Measurements from ENCODE around the gene UTY.
"Not testable (repeated sequence)": the region's sequence is repeated elsewhere in the genome, so short reads cannot be mapped to it uniquely, and the experiment has no call there.

Gene UTY

DNA sequence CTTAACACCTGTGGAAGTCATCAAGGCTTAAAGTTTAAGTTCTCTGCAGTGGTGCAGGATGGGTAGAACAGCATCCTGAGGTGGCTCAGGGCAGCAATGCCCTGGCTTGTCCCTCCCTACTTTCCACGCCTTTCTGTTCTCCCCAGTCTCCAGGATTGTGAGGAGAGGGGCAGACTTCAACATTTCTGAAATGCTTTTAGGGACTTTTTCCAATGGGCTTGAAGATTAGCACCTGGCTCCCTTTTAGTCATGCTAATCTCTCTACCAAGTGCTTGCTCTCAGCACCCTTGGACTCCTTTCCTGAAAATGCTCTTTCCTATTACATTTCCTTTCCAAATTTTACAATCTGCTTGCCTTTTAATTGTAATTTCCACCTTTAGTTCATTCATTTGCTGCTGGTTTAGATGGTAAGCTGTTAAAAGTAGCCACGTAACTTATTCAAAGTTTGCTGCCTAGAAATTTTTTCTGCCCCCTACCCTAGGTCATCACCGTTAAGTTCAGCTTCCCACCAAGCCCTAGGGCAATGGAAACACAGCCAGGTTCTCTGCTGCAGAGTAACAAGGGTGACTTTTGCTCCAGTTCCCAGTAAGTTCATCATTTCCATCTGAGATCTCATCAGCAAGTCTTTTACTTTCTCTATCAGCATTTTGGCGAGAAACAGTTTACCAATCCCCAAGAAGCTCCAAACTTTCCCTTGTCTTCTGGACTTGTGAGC lies 183.5 kb downstream of the UTY start:
- DNase-seq, result no peak

DNA sequence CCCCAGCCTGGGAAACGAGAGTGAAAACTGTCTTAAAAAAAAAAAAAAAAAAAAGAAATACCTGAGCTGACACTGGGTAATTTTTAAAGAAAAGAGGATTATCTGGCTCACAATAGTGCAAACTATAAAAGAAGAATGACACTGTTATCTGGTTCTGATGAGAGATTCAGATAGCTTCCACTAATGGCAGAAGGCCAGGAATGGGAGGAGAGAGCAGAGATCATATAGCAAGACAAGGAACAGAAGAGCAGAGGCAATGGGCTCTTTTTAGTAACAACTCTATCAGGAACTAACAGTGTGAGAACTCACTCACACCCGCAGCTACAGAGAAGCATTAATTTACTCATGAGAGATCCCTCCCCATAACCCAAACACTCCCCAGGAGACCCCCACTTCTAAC lies 184.8 kb downstream of the UTY start:
- no peak for DNase-seq

DNA sequence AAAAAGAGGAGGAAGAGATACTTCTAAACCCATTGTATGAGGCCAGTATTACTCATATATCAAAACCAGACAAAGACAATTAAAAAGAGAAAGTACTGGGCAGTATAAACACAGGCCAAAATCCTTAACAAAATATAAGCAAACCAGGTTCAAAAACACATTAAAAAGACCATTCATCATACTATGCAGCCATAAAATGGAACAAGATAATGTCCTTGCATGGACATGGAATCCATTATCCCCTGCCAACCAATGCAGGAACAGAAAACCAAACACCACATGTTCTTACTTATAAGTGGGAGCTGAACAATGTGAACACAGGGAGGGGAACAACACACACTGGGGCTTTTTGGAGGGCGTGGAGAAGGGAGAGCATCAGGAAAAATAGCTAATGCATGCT lies 188.6 kb downstream of the UTY start:
- no peak for DNase-seq

DNA sequence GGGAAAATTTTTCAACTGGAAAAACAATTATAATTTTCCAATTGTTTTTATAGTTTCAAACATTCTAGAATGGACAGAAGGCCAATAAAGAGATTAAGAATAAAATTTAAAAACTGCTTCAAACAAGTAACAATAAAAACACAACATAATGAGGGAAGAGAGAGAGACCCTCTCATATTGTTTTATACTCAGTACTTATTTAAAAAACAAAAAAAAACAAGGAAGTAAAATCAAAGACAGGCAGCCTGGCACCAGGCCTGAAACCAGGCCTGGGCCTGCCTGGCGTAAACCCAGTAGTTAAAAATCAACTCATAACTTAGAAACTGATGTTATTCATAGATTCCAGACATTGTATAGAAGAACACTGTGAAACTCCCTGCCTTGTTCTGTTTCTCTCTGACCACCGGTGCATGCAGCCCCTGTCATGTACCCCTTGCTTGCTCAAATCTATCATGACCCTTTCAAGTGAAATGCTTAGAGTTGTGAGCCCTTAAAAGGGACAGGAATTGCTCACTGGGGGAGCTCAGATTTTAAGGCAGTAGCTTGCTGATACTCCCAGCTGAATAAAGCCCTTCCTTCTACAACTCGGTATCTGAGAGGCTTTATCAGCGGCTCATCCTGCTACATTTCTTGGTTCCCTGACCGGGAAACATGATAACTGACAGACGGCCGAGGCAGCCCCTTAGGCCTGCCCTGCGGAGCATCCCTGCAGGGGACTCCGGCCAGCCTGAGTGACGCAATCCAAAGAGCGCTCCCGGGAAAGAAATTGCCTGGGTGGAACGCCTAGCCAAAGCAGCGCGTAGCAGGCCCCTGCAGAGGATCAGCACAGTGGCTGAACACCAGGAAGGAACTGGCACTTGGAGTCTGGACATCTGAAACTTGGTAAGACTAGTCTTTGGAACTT lies 197.4 kb downstream of the UTY start:
- not testable (repeated sequence) for DNase-seq

DNA sequence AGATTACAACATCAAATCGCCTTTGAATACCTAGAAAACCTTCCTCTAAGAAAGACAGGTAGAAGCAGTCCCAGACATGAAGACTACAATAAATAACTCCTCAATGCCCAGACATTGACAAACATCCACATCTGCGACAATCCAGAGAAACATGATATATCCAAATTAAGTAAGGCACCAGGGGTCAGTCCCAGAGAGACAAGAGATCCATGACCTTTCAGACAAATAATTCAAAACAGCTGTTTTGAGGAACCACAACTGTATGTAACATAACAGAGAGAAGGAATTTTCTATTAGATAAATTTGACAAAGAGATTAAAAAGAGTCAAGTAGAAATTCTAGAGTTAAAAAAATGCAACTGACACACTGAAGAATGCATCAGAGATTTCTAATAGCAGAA lies 200.3 kb downstream of the UTY start:
- DNase-seq, result no peak

DNA sequence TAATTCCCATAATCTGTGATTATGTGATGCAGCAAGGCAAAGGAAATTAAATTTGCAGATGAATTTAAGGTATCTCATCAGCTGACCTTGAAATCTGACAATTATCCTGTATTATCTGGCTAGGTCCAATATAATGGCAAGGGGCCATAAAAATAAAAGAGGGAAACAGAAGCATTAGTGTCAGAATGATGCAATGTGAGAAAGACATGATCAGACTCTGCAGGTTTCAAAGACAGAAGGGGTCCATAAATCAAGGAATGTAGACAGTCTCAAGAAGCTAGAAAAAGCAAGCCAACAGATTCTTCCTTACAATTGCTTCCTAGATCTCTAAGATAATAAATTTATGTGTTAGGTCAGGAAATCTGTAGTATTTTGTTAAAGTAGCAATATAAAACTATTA lies 208.1 kb downstream of the UTY start:
- no peak for DNase-seq

DNA sequence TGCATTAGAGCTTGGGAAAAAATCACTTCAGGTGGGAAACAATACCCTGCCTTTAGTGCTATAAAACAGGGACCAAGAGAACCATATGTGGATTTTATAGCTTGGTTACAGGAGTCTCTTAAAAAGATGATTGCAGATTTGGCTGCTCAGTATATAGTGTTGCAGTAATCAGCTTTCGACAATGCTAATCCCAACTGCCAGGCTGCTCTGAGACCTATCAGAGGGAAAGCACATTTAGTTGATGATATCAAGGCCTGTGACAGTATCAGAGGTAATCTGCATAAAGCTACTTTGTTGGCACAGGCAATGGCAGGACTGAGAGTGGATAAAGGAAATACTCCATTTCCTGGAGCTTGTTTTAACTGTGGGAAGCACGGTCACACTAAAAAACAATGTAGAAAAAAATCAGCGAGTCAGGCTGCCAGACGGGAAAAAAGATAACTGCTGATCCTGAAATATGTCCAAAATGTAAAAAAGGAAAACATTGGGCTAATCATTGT lies 225.8 kb downstream of the UTY start:
- DNase-seq, result not testable (repeated sequence)

DNA sequence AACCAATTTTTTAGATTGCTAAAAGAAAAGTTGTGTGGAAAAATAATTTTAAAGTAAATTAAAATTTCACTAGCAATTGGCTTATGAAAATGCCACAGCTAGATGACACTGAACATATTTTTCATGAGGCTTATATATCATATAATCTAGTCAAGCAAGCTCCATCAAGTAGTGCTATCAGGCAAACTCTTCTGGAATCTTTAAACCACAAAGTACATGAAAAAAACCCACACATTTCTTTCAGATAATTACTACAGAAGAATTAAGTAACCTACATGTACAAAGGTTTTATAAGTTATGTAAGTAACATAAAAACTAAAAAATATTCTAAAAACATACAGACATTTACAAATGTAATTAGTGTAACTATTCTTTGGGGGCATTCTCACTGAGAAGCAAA lies 229.4 kb downstream of the UTY start:
- DNase-seq, result no peak

DNA sequence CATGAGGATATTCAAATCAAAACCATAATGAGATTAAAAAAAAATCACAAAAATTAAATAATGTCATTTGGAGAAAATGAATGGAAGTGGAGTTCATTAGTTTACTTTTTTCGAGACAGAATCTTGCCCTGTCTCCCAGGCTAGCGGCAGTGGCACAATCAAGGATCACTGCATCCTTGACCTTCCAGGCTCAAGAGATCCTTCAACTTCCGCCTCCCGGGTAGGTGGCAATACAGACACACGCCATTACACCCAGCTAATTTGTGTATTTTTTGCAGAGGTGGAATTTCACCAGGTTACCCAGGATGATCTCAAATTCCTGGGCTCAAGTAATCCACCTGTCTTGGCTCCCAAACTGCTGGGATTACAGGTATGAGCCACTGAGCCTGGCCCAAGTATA lies 236.1 kb downstream of the UTY start:
- no peak for DNase-seq

DNA sequence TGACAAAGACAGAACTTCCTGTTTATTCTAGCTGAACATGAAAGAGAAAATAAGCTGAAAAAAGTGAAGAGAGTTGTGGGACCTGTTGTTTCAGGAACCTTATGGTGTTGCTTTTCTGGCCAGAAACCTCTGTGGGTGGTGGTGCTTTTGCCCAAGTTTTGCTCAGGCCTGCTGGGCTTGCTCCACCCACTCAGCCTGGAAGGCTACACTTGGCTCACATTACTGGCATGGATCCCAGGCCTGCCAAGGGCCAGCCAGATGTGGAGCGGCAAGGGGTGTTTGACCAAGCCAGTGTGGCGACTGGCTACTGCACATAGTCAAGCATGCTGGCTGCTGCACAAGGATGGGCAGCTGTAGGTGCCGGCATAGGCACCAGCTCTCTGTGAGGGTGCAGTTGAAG lies 245.9 kb downstream of the UTY start:
- DNase-seq, result no peak

DNA sequence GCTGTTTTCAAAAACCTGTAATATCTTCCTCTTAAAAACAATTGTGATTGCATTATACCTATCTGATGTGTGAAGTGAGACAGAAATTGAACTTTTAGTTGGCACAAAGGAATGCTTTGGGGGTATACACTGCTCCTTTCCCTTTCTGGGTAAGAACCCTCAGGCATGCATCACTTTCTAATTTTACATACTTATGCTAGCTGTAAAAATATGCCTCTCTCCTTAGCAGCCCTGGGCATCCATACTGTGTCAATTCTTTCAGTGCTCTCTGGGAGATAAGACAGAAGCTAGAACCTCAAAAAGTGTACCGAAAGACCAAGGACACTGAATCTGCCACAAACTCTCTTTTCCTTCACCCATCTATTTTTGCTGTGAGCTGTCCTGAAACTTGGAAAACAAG lies 246.7 kb downstream of the UTY start:
- DNase-seq, result no peak

DNA sequence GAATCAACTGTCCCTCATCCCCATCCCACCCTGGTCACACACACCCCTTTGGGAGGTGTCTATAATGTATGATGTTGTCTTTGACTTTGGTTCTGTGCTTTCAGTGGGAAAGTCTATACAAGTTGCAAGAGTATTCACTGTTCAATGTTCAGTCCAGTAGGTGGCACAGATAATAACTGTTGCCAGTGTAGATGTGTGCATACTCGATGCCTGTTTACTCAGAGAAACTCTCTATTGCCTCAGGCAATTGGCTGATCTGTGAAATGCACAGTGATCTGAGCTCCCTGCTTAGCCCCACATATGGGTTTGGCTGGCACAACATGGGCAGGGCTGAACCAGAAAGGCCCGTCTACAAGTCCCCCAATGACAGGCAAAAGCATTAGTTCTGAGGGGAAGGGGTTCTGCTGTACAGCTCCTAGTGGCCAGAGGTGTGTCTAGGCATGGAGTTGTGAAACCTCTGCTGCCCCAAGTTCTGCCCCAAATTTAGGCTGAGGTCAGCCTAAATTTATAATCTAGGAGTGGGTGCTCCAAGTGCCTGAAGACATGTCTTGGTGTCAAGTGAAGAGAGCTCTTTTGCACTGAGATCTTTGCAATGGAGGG lies 252.4 kb downstream of the UTY start:
- DNase-seq, result no peak

DNA sequence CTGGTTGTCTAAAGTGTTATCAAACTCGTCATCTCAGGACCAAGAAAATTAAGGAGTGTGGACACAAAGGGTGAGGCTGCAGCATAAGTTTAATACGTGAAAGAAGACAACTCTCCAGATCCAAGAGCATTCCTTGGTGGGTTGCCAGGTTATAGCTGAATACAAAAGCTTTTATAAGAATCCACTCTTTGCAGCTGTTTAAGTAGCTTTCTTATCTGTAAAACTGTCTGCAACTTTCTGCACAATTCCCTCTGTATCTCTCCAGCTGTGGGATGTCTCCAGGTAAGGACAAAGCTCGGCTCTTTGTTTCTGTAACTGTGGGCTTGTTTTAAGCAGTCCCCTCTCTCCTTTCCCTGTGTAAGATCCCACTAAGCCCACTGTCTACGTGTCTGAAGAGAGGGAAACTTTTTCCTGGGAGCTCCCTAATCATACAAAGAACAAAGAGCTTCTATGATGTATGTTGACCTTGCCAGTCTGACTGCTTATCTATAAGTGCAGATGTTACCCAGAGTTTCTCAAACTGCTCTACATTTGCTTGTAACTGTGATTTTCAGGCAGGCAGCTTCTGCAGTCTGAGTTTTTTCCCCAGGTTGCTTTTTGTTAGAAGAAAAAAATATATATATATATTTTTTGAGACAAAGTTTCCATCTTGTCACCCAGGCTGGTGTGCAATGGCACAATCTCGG lies 268.7 kb downstream of the UTY start:
- DNase-seq, result no peak

DNA sequence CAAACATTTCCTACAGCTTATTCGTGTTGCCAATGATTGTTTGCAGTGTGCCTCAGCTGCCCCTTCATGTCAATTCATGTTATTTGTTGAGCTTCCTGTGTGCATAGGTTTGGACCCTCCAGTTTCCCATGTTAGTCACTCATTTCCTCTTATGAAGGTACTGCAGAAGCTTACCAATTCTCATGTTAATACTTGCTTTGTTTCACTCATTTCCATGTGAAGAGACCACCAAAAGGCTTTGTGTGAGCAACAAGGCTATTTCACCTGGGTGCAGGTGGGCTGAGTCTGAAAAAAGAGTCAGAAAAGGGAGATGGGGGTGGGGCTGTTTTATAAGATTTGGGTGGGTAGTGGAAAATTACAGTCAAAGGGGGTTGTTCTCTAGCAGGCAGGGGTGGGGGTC lies 274.6 kb downstream of the UTY start:
- no peak for DNase-seq

Measured in NCI-H82 (cell line).